GM12878 (cell line): ENCODE measurements around the gene MDH1B. TPM values are rescaled to one million over a fixed set of nuclear protein-coding genes. Genes with fewer than 3 reads are reported as not detected.

Source experiments
- ATAC-seq: fragments of 200-7000 bp; cut with Tn5 transposase; 3 replicates; pipeline ENCODE4 v1.9.1; 2020; ENCODE audit warnings: mild to moderate bottlenecking, moderate library complexity
- BruUV-seq: library from RNA; stranded (reverse); fragments of 400-500 nt; replicated peaks from 2 replicates; lab custom pipeline; 2021; lab: Mats Ljungman, UMichigan
- CTCF ChIA-PET: fragments of 300-600 bp; sonication (Branson Sonifier 250); formaldehyde crosslinking; extraction: SDS; loops from one replicate; lab custom pipeline; 2021; ENCODE audit warnings: inconsistent platforms; lab: Yijun Ruan, JAX
- POLR2A ChIA-PET: fragments of 350-600 bp; formaldehyde crosslinking; extraction: SDS; loops from one replicate; lab custom pipeline; 2021; ENCODE audit warnings: inconsistent platforms; lab: Charles Lee
- RAD21 ChIA-PET: fragments of 300-600 bp; sonication (Branson Sonifier 250); formaldehyde crosslinking; loops from one replicate; lab custom pipeline; 2023; ENCODE audit warnings: antibody characterized with exemption; ENCODE audit not compliant: unreplicated experiment; lab: Charles Lee
- SMC1A ChIA-PET: fragments of 300-600 bp; sonication (Branson Sonifier 250); formaldehyde crosslinking; loops from one replicate; lab custom pipeline; 2023; ENCODE audit not compliant: unreplicated experiment, uncharacterized antibody; lab: Charles Lee
- DNase-seq: peaks from one replicate; pipeline ENCODE4 v3.0.0-alpha.2; 2011; ENCODE audit warnings: low read depth, low spot score
- FAIRE-seq: peaks from 3 replicates; lab custom pipeline; 2011; peaks lifted over from hg19 to GRCh38; lab: Jason Lieb, UNC
- H2AFZ ChIP-seq: 2 replicates; pipeline ENCODE4 v1.6.0; 2011; ENCODE audit warnings: low read depth, low read length, control low read depth; ENCODE audit not compliant: control insufficient read depth
- H3K27ac ChIP-seq: 2 replicates; pipeline ENCODE4 v1.5.1; 2011; ENCODE audit warnings: control low read depth; ENCODE audit not compliant: control insufficient read depth, insufficient read depth
- H3K27me3 ChIP-seq, 2 experiments: replicated peaks in 1 of 2; 2 replicates each; pipeline versions ENCODE4 v1.6.0 to v1.6.1; 2011; ENCODE audit warnings: low read length in 1 of 2; ENCODE audit not compliant: control insufficient read depth in 2 of 2, insufficient read depth in 2 of 2
- H3K36me3 ChIP-seq, 2 experiments: 2 replicates each; pipeline ENCODE4 v1.5.1; 2011; ENCODE audit warnings: low read length in 1 of 2; ENCODE audit not compliant: control insufficient read depth in 2 of 2, insufficient read depth in 2 of 2
- H3K4me1 ChIP-seq: 2 replicates; pipeline ENCODE4 v1.6.1; 2011; ENCODE audit warnings: mild to moderate bottlenecking, low read length, moderate library complexity, mixed read lengths; ENCODE audit not compliant: control insufficient read depth, insufficient read depth
- H3K4me2 ChIP-seq: 2 replicates; pipeline ENCODE4 v1.6.0; 2011; ENCODE audit warnings: control low read depth; ENCODE audit not compliant: control insufficient read depth, insufficient read depth
- H3K4me3 ChIP-seq: fragments of 200-600 bp; sonication (generic); 2 replicates; pipeline ENCODE4 v1.5.1; 2016
- H3K79me2 ChIP-seq: 2 replicates; pipeline ENCODE4 v1.6.0; 2011; ENCODE audit warnings: low read length; ENCODE audit not compliant: control insufficient read depth, insufficient read depth
- H3K9ac ChIP-seq: 2 replicates; pipeline ENCODE4 v1.8.0; 2011; ENCODE audit warnings: low read length, control low read depth, mixed read lengths; ENCODE audit not compliant: control insufficient read depth, insufficient read depth
- H3K9me3 ChIP-seq: replicated peaks from 3 replicates; pipeline ENCODE4 v1.5.1; 2011; ENCODE audit warnings: mild to moderate bottlenecking, low read length; ENCODE audit not compliant: control insufficient read depth, insufficient read depth
- H4K20me1 ChIP-seq: 2 replicates; pipeline ENCODE4 v1.6.0; 2011; ENCODE audit not compliant: control insufficient read depth, insufficient read depth
- IRF4 ChIP-seq: IDR thresholded peaks from 2 replicates; pipeline ENCODE4 v1.6.1; 2011; ENCODE audit warnings: low read depth, low read length
- MLLT1 ChIP-seq: fragments of 450-650 bp; IDR thresholded peaks from 2 replicates; pipeline ENCODE4 v1.6.1; 2016; ENCODE audit warnings: mild to moderate bottlenecking
- MYB ChIP-seq: fragments of 150-350 bp; IDR thresholded peaks from 2 replicates; pipeline ENCODE4 v1.6.1; 2014; ENCODE audit warnings: mild to moderate bottlenecking, low read depth, low read length, borderline replicate concordance
- WGBS: methylation state at CpG from one replicate; pipeline ENCODE4 v1.1.6; 2016; ENCODE audit warnings: low lambda C conversion rate; ENCODE audit not compliant: insufficient replicate concordance, insufficient coverage; ENCODE audit errors: missing lambda C conversion rate; 5-methylcytosine and 5-hydroxymethylcytosine counted together
- in situ Hi-C: fragments of 300-500 bp; cut with MboI; formaldehyde crosslinking; loops from 9 replicates; pipeline ENCODE4 v1.14.3; 2018; ENCODE audit warnings: mixed read lengths
- intact Hi-C: fragments of 100-400 bp; cut with micrococcal nuclease; formaldehyde crosslinking; loops from one replicate; pipeline ENCODE4 v1.14.2; 2022; ENCODE audit not compliant: unreplicated experiment
- polyA plus RNA-seq, 11 experiments: library from polyadenylated mRNA; depleted of rRNA in 4 of 11; unstranded in 6 of 11; stranded (reverse) in 5 of 11; fragments of >200 nt; fragmentation: Nextera tagmentation in 4 of 11; fragmentation: Illumina TruSeq in 1 of 11; extraction: Ambion mirVana in 4 of 11; extraction: Trizol in 1 of 11; gene quantifications; 1 replicate in 1 of 11; 2 replicates in 10 of 11; pipeline versions ENCODE4 v1.2.1 to v1.2.3, GENCODE V29; 2011 to 2016; ENCODE audit warnings: inconsistent platforms in 2 of 11, missing spikeins in 2 of 11, low read depth in 1 of 11
- total RNA-seq, 4 experiments: library from RNA; depleted of rRNA in 3 of 4; stranded (reverse); fragments of >200 nt in 3 of 4; fragmentation: Illumina TruSeq in 1 of 4; extraction: Trizol in 1 of 4; gene quantifications; 2 replicates each; pipeline versions ENCODE4 v1.2.1 to v1.2.3, GENCODE V29; 2013 to 2021

Gene MDH1B
- total and polyA plus RNA-seq, 10 of the 15 experiments (the other 5 are each of a cell fraction or from before 2014, with no cell fraction given): 0.47 to 1.6 (median 0.98) TPM

GRCh38 chr2:206790311-206790935 lies 25.3 kb upstream of the MDH1B start:
- Histone ChIP-seq H3K4me3 (no peak overlapping the region), H3K9me3 (no peaks in the 10 kb centered on the region), H3K27ac (no peak overlapping the region), H4K20me1 (no peaks in the 10 kb centered on the region), H2AFZ (no peak overlapping the region), H3K4me2 (no peak overlapping the region), H3K4me1 (no peaks in the 10 kb centered on the region), H3K79me2 (no peaks in the 10 kb centered on the region), H3K9ac (no peak overlapping the region), H3K36me3 (peaks cover 5 to 41% of the 10 kb centered on the region in 2 experiments), H3K27me3 (no peaks in the 10 kb centered on the region)
- in situ Hi-C loops: no loop called here
- intact Hi-C loops: loop anchor here (10.0 kb wide), 1 partner anchor 374 kb away; the partner anchor contains the start of gene KLF7
- no TSS peak for BruUV-seq
- CTCF ChIA-PET: interaction anchor here (2.4 to 2.7 kb wide), 3 partner anchors 9 to 95 kb away, joined by 5 to 21 read pairs (median 13); no protein-coding TSS in a partner anchor
- DNase-seq (no peak), ATAC-seq (no peak), FAIRE-seq (no peak)
- SMC1A ChIA-PET: interaction anchor here (0.7 to 2.7 kb wide), 5 partner anchors 9 to 704 kb away, joined by 3 to 10 read pairs (median 3); no protein-coding TSS in a partner anchor
- no peak for TF ChIP-seq MYB
- no peak for TF ChIP-seq MLLT1
- TF ChIP-seq IRF4: no peak
- POLR2A ChIA-PET: no interaction called here
- WGBS: 62% methylated on average over 3 of the region's 3 CpGs
- RAD21 ChIA-PET: interaction anchor here (0.9 kb wide), 1 partner anchor 9 kb away, joined by 3 read pairs; no protein-coding TSS in a partner anchor
